NCI-H526 (cell line): ENCODE results near the gene MRPS24.
A peak's percentile ranks its signal among the peaks of the same experiment; 100 is the strongest.

Experiments used
- DNase-seq, 2 experiments: peaks; one replicate each; lab custom pipeline; 2025; lab: John Stamatoyannopoulos, UW

The MRPS24 gene

GRCh38 chr7:43877968-43878864 lies 8.9 kb upstream of the MRPS24 start:
- no peak for DNase-seq

GRCh38 chr7:43876976-43877745 lies 7.8 kb upstream of the MRPS24 start:
- DNase-seq: no peak

GRCh38 chr7:43876241-43876640 lies 6.9 kb upstream of the MRPS24 start:
- DNase-seq: no peak

GRCh38 chr7:43873300-43873699 lies 4.0 kb upstream of the MRPS24 start:
- DNase-seq: no peak

GRCh38 chr7:43872406-43873110 lies 3.2 kb upstream of the MRPS24 start:
- no peak for DNase-seq

GRCh38 chr7:43871064-43871463 lies 1.7 kb upstream of the MRPS24 start:
- DNase-seq: no peak

GRCh38 chr7:43870316-43870715 lies 999 bp upstream of the MRPS24 start:
- DNase-seq: no peak

- DNase-seq: no peak
These were observed 537 bp upstream of the MRPS24 start for GRCh38 chr7:43869867-43870240.

- DNase-seq: peak; percentile 68 to 77
These were observed 674 bp downstream of the MRPS24 start for GRCh38 chr7:43868681-43869005.

- DNase-seq: peak in 1 of 2 experiments; percentile 51
These were observed 1.1 kb downstream of the MRPS24 start for GRCh38 chr7:43868181-43868580.

- no peak for DNase-seq
These were observed 4.0 kb downstream of the MRPS24 start for GRCh38 chr7:43865277-43865676.

- no peak for DNase-seq
These were observed 5.2 kb downstream of the MRPS24 start for GRCh38 chr7:43864126-43864525.

GRCh38 chr7:43856996-43857395 lies 12.3 kb downstream of the MRPS24 start:
- no peak for DNase-seq

GRCh38 chr7:43856316-43856715 lies 13.0 kb downstream of the MRPS24 start:
- DNase-seq: no peak

GRCh38 chr7:43855176-43855575 lies 14.1 kb downstream of the MRPS24 start:
- DNase-seq: no peak

GRCh38 chr7:43851805-43852204 lies 17.5 kb downstream of the MRPS24 start:
- DNase-seq: no peak

GRCh38 chr7:43850348-43851116 lies 18.8 kb downstream of the MRPS24 start:
- DNase-seq: no peak

- no peak for DNase-seq
These were observed 20.3 kb downstream of the MRPS24 start for GRCh38 chr7:43849047-43849446.

- DNase-seq: no peak
These were observed 21.8 kb downstream of the MRPS24 start for GRCh38 chr7:43847496-43847895.

GRCh38 chr7:43844662-43845061 lies 24.7 kb downstream of the MRPS24 start:
- no peak for DNase-seq

GRCh38 chr7:43844257-43844656 lies 25.1 kb downstream of the MRPS24 start:
- DNase-seq: no peak

- DNase-seq: peak; percentile 53 to 76
These were observed 26.0 kb downstream of the MRPS24 start for GRCh38 chr7:43843296-43843695.
